GM12878 (cell line): Measurements from ENCODE around the gene ADCY9. TPM values are rescaled to one million over a fixed set of nuclear protein-coding genes. Genes with fewer than 3 reads are reported as not detected.

Experiments
- ATAC-seq: fragments of 200-7000 bp; cut with Tn5 transposase; 3 replicates; pipeline ENCODE4 v1.9.1; 2020; ENCODE audit warnings: mild to moderate bottlenecking, moderate library complexity
- BruUV-seq: library from RNA; stranded (reverse); fragments of 400-500 nt; replicated peaks from 2 replicates; lab custom pipeline; 2021; lab: Mats Ljungman, UMichigan
- CTCF ChIA-PET: fragments of 300-600 bp; sonication (Branson Sonifier 250); formaldehyde crosslinking; extraction: SDS; loops from one replicate; lab custom pipeline; 2021; ENCODE audit warnings: inconsistent platforms; lab: Yijun Ruan, JAX
- POLR2A ChIA-PET: fragments of 350-600 bp; formaldehyde crosslinking; extraction: SDS; loops from one replicate; lab custom pipeline; 2021; ENCODE audit warnings: inconsistent platforms; lab: Charles Lee
- RAD21 ChIA-PET: fragments of 300-600 bp; sonication (Branson Sonifier 250); formaldehyde crosslinking; loops from one replicate; lab custom pipeline; 2023; ENCODE audit warnings: antibody characterized with exemption; ENCODE audit not compliant: unreplicated experiment; lab: Charles Lee
- SMC1A ChIA-PET: fragments of 300-600 bp; sonication (Branson Sonifier 250); formaldehyde crosslinking; loops from one replicate; lab custom pipeline; 2023; ENCODE audit not compliant: unreplicated experiment, uncharacterized antibody; lab: Charles Lee
- DNase-seq: peaks from one replicate; pipeline ENCODE4 v3.0.0-alpha.2; 2011; ENCODE audit warnings: low read depth, low spot score
- FAIRE-seq: peaks from 3 replicates; lab custom pipeline; 2011; peaks lifted over from hg19 to GRCh38; lab: Jason Lieb, UNC
- H2AFZ ChIP-seq: 2 replicates; pipeline ENCODE4 v1.6.0; 2011; ENCODE audit warnings: low read depth, low read length, control low read depth; ENCODE audit not compliant: control insufficient read depth
- H3K27ac ChIP-seq: 2 replicates; pipeline ENCODE4 v1.5.1; 2011; ENCODE audit warnings: control low read depth; ENCODE audit not compliant: control insufficient read depth, insufficient read depth
- H3K27me3 ChIP-seq, 2 experiments: replicated peaks in 1 of 2; 2 replicates each; pipeline versions ENCODE4 v1.6.0 to v1.6.1; 2011; ENCODE audit warnings: low read length in 1 of 2; ENCODE audit not compliant: control insufficient read depth in 2 of 2, insufficient read depth in 2 of 2
- H3K36me3 ChIP-seq, 2 experiments: 2 replicates each; pipeline ENCODE4 v1.5.1; 2011; ENCODE audit warnings: low read length in 1 of 2; ENCODE audit not compliant: control insufficient read depth in 2 of 2, insufficient read depth in 2 of 2
- H3K4me1 ChIP-seq: 2 replicates; pipeline ENCODE4 v1.6.1; 2011; ENCODE audit warnings: mild to moderate bottlenecking, low read length, moderate library complexity, mixed read lengths; ENCODE audit not compliant: control insufficient read depth, insufficient read depth
- H3K4me2 ChIP-seq: 2 replicates; pipeline ENCODE4 v1.6.0; 2011; ENCODE audit warnings: control low read depth; ENCODE audit not compliant: control insufficient read depth, insufficient read depth
- H3K4me3 ChIP-seq: fragments of 200-600 bp; sonication (generic); 2 replicates; pipeline ENCODE4 v1.5.1; 2016
- H3K79me2 ChIP-seq: 2 replicates; pipeline ENCODE4 v1.6.0; 2011; ENCODE audit warnings: low read length; ENCODE audit not compliant: control insufficient read depth, insufficient read depth
- H3K9ac ChIP-seq: 2 replicates; pipeline ENCODE4 v1.8.0; 2011; ENCODE audit warnings: low read length, control low read depth, mixed read lengths; ENCODE audit not compliant: control insufficient read depth, insufficient read depth
- H3K9me3 ChIP-seq: replicated peaks from 3 replicates; pipeline ENCODE4 v1.5.1; 2011; ENCODE audit warnings: mild to moderate bottlenecking, low read length; ENCODE audit not compliant: control insufficient read depth, insufficient read depth
- H4K20me1 ChIP-seq: 2 replicates; pipeline ENCODE4 v1.6.0; 2011; ENCODE audit not compliant: control insufficient read depth, insufficient read depth
- BACH1 ChIP-seq: fragments of 450-650 bp; IDR thresholded peaks from 2 replicates; pipeline ENCODE4 v1.6.1; 2017; ENCODE audit warnings: mild to moderate bottlenecking, borderline replicate concordance
- CEBPZ ChIP-seq: fragments of 150-350 bp; IDR thresholded peaks from 2 replicates; pipeline ENCODE4 v1.6.1; 2016; ENCODE audit warnings: low read depth, low read length
- CREB1 ChIP-seq: IDR thresholded peaks from 2 replicates; pipeline ENCODE4 v1.6.1; 2012; ENCODE audit warnings: low read depth, mild to moderate bottlenecking, inconsistent platforms
- EED ChIP-seq: sonication (generic); IDR thresholded peaks from 2 replicates; pipeline ENCODE4 v1.6.1; 2016; ENCODE audit warnings: antibody characterized with exemption, low read depth
- ESRRA ChIP-seq: IDR thresholded peaks from 2 replicates; pipeline ENCODE4 v1.6.1; 2012; ENCODE audit warnings: mild to moderate bottlenecking, low read length, improper control_type of control experiment
- FOS ChIP-seq: IDR thresholded peaks from 3 replicates; pipeline ENCODE4 v1.6.1; 2011; ENCODE audit warnings: borderline replicate concordance; ENCODE audit not compliant: insufficient read length; ENCODE audit errors: extremely low read depth
- FOXK2 ChIP-seq: fragments of 450-650 bp; IDR thresholded peaks from 2 replicates; pipeline ENCODE4 v1.6.1; 2017; ENCODE audit warnings: mild to moderate bottlenecking, moderate library complexity
- GATAD2B ChIP-seq: fragments of 450-650 bp; conservative IDR thresholded peaks from 2 replicates; pipeline ENCODE4 v1.6.1; 2017; ENCODE audit warnings: low read depth, mild to moderate bottlenecking, moderate library complexity
- IRF4 ChIP-seq: IDR thresholded peaks from 2 replicates; pipeline ENCODE4 v1.6.1; 2011; ENCODE audit warnings: low read depth, low read length
- JUND ChIP-seq: IDR thresholded peaks from 2 replicates; pipeline ENCODE4 v1.6.1; 2012; ENCODE audit warnings: low read depth, mild to moderate bottlenecking, low read length, improper control_type of control experiment, moderate library complexity
- MYB ChIP-seq: fragments of 150-350 bp; IDR thresholded peaks from 2 replicates; pipeline ENCODE4 v1.6.1; 2014; ENCODE audit warnings: mild to moderate bottlenecking, low read depth, low read length, borderline replicate concordance
- NBN ChIP-seq: fragments of 450-650 bp; IDR thresholded peaks from 2 replicates; pipeline ENCODE4 v1.6.1; 2016
- POLR2A ChIP-seq: IDR thresholded peaks from 2 replicates; pipeline ENCODE4 v1.6.1; 2011; ENCODE audit warnings: low read depth, mild to moderate bottlenecking, low read length
- RAD51 ChIP-seq: fragments of 450-650 bp; IDR thresholded peaks from 2 replicates; pipeline ENCODE4 v1.6.1; 2016; ENCODE audit warnings: moderate library complexity, mild to moderate bottlenecking, inconsistent platforms
- RELA ChIP-seq: fragments of 450-650 bp; IDR thresholded peaks from 2 replicates; pipeline ENCODE4 v1.8.0; 2014; ENCODE audit warnings: borderline replicate concordance; ENCODE audit not compliant: partially characterized antibody
- SIX5 ChIP-seq: IDR thresholded peaks from 2 replicates; pipeline ENCODE4 v1.6.1; 2011; ENCODE audit warnings: mild to moderate bottlenecking, low read depth, low read length, moderate library complexity; ENCODE audit not compliant: severe bottlenecking
- WGBS: methylation state at CpG from one replicate; pipeline ENCODE4 v1.1.6; 2016; ENCODE audit warnings: low lambda C conversion rate; ENCODE audit not compliant: insufficient replicate concordance, insufficient coverage; ENCODE audit errors: missing lambda C conversion rate; 5-methylcytosine and 5-hydroxymethylcytosine counted together
- in situ Hi-C: fragments of 300-500 bp; cut with MboI; formaldehyde crosslinking; loops from 9 replicates; pipeline ENCODE4 v1.14.3; 2018; ENCODE audit warnings: mixed read lengths
- intact Hi-C: fragments of 100-400 bp; cut with micrococcal nuclease; formaldehyde crosslinking; loops from one replicate; pipeline ENCODE4 v1.14.2; 2022; ENCODE audit not compliant: unreplicated experiment
- polyA plus RNA-seq, 11 experiments: library from polyadenylated mRNA; depleted of rRNA in 4 of 11; unstranded in 6 of 11; stranded (reverse) in 5 of 11; fragments of >200 nt; fragmentation: Nextera tagmentation in 4 of 11; fragmentation: Illumina TruSeq in 1 of 11; extraction: Ambion mirVana in 4 of 11; extraction: Trizol in 1 of 11; gene quantifications; 1 replicate in 1 of 11; 2 replicates in 10 of 11; pipeline versions ENCODE4 v1.2.1 to v1.2.3, GENCODE V29; 2011 to 2016; ENCODE audit warnings: inconsistent platforms in 2 of 11, missing spikeins in 2 of 11, low read depth in 1 of 11
- total RNA-seq, 4 experiments: library from RNA; depleted of rRNA in 3 of 4; stranded (reverse); fragments of >200 nt in 3 of 4; fragmentation: Illumina TruSeq in 1 of 4; extraction: Trizol in 1 of 4; gene quantifications; 2 replicates each; pipeline versions ENCODE4 v1.2.1 to v1.2.3, GENCODE V29; 2013 to 2021

Gene ADCY9
- total and polyA plus RNA-seq, 10 of the 15 experiments (the other 5 are each of a cell fraction or from before 2014, with no cell fraction given), result 0.09 to 0.41 (median 0.15) TPM; not detected in 3

GRCh38 chr16:4111748-4112696 lies 4.2 kb downstream of the ADCY9 start:
- no peak for DNase-seq
- 46% methylated on average over 16 of the region's 16 CpGs for WGBS
- H4K20me1 ChIP-seq, result no peaks in the 10 kb centered on the region
- TF ChIP-seq ESRRA (no peak), CREB1 (no peak), BACH1 (no peak), IRF4 (no peak), GATAD2B (no peak), SIX5 (no peak), RELA (no peak), RAD51 (no peak), CEBPZ (no peak), FOS (no peak), NBN (no peak), FOXK2 (no peak), MYB (no peak), POLR2A (no peak), EED (no peak), JUND (no peak)
- TF ChIP-seq, all 136 proteins: peak for 0
- Histone ChIP-seq H3K9ac (no peak overlapping the region), H3K9me3 (no peaks in the 10 kb centered on the region), H2AFZ (no peak overlapping the region), H3K27me3 (peaks cover 0 to 4% of the 10 kb centered on the region in 2 experiments; a peak in 2 of 4 replicates), H3K79me2 (no peaks in the 10 kb centered on the region), H3K4me3 (no peak overlapping the region), H3K4me1 (no peaks in the 10 kb centered on the region), H3K27ac (no peak overlapping the region), H3K36me3 (no peaks in the 10 kb centered on the region), H3K4me2 (no peak overlapping the region)
- in situ Hi-C loops (no loop called here), intact Hi-C loops (no loop called here)
- no peak for FAIRE-seq
- RAD21 ChIA-PET, result interaction anchor here (0.6 kb wide), 1 partner anchor 141 kb away, joined by 4 read pairs; no protein-coding TSS in a partner anchor
- no TSS peak for BruUV-seq
- SMC1A ChIA-PET, result interaction anchor here (0.7 to 1.0 kb wide), 2 partner anchors 17 to 220 kb away, joined by 3 read pairs; no protein-coding TSS in a partner anchor
- no peak for ATAC-seq
- POLR2A ChIA-PET, result interaction anchor here (0.7 kb wide), 1 partner anchor 100 kb away, joined by 3 read pairs; no protein-coding TSS in a partner anchor
- CTCF ChIA-PET, result interaction anchor here (0.7 to 1.8 kb wide), 2 partner anchors 142 to 162 kb away, joined by 3 to 7 read pairs; no protein-coding TSS in a partner anchor
